Stimulated activated CD4-positive, alpha-beta T cell treated with anti-CD3 and anti-CD28 coated beads, Interleukin-4, amount 100 ng/mL, for 4 hours (primary cell): Measurements from ENCODE around the gene PODNL1.
"Not testable (repeated sequence)": the region's sequence is repeated elsewhere in the genome, so short reads cannot be mapped to it uniquely, and the experiment has no call there.

Experiments used
- DNase-seq, 2 experiments: peaks; one replicate each; pipeline ENCODE4 v3.0.0-alpha.2; 2020

The PODNL1 gene

GRCh38 chr19:13923194-13923987, 14.8 kb downstream of the PODNL1 start:
- DNase-seq = no peak

GRCh38 chr19:13922118-13922517, 16.1 kb downstream of the PODNL1 start:
- DNase-seq = not testable (repeated sequence)

- no peak for DNase-seq
These were observed 17.1 kb downstream of the PODNL1 start for GRCh38 chr19:13920940-13921747.

GRCh38 chr19:13920524-13920923, 17.7 kb downstream of the PODNL1 start:
- no peak for DNase-seq

- no peak for DNase-seq
These were observed 19.3 kb downstream of the PODNL1 start for GRCh38 chr19:13918726-13919411.

GRCh38 chr19:13917888-13918406, 20.3 kb downstream of the PODNL1 start:
- DNase-seq = no peak

- no peak for DNase-seq
These were observed 23.4 kb downstream of the PODNL1 start for GRCh38 chr19:13914777-13915176.

GRCh38 chr19:13913352-13913751, 24.9 kb downstream of the PODNL1 start:
- no peak for DNase-seq

GRCh38 chr19:13909430-13909829, 28.8 kb downstream of the PODNL1 start:
- DNase-seq = no peak

GRCh38 chr19:13908674-13909073, 29.5 kb downstream of the PODNL1 start:
- DNase-seq = no peak

GRCh38 chr19:13906910-13907309, 31.3 kb downstream of the PODNL1 start:
- DNase-seq = no peak

- DNase-seq = peak; percentile 19 to 32
These were observed 31.7 kb downstream of the PODNL1 start for GRCh38 chr19:13906521-13906904.

GRCh38 chr19:13905634-13906520, 32.3 kb downstream of the PODNL1 start, which contains the start of the genes BRME1 and CC2D1A:
Gene BRME1 (minus strand): TSS chr19:13906117. CDS start chr19:13904892, 1,225 bp downstream.
Gene CC2D1A (plus strand): TSS chr19:13906201. CDS start chr19:13906442, 241 bp downstream.
- peak; percentile 95 to 96 for DNase-seq

GRCh38 chr19:13902993-13903555, 35.1 kb downstream of the PODNL1 start:
- DNase-seq = no peak

GRCh38 chr19:13899912-13900584, 38.2 kb downstream of the PODNL1 start:
- no peak for DNase-seq

GRCh38 chr19:13899393-13899792, 38.8 kb downstream of the PODNL1 start:
- DNase-seq = no peak

GRCh38 chr19:13896227-13896626, 42.0 kb downstream of the PODNL1 start:
- DNase-seq = no peak

- no peak for DNase-seq
These were observed 43.7 kb downstream of the PODNL1 start for GRCh38 chr19:13894552-13894951.

GRCh38 chr19:13892870-13893269, 45.3 kb downstream of the PODNL1 start:
- DNase-seq = no peak

- DNase-seq = no peak
These were observed 48.1 kb downstream of the PODNL1 start for GRCh38 chr19:13890136-13890535.

- DNase-seq = no peak
These were observed 49.9 kb downstream of the PODNL1 start for GRCh38 chr19:13888281-13888680.
